ENCODE results near the gene PRDM16. TPM values are rescaled to one million over a fixed set of nuclear protein-coding genes. Genes with fewer than 3 reads are reported as not detected.
A peak's percentile ranks its signal among the peaks of the same experiment; 100 is the strongest.

PRDM16 gene
- total and polyA plus RNA-seq, 2 of the 13 experiments (the other 11 are each of a cell fraction or from before 2014, with no cell fraction given) = 0.15 to 0.81 TPM

DNA sequence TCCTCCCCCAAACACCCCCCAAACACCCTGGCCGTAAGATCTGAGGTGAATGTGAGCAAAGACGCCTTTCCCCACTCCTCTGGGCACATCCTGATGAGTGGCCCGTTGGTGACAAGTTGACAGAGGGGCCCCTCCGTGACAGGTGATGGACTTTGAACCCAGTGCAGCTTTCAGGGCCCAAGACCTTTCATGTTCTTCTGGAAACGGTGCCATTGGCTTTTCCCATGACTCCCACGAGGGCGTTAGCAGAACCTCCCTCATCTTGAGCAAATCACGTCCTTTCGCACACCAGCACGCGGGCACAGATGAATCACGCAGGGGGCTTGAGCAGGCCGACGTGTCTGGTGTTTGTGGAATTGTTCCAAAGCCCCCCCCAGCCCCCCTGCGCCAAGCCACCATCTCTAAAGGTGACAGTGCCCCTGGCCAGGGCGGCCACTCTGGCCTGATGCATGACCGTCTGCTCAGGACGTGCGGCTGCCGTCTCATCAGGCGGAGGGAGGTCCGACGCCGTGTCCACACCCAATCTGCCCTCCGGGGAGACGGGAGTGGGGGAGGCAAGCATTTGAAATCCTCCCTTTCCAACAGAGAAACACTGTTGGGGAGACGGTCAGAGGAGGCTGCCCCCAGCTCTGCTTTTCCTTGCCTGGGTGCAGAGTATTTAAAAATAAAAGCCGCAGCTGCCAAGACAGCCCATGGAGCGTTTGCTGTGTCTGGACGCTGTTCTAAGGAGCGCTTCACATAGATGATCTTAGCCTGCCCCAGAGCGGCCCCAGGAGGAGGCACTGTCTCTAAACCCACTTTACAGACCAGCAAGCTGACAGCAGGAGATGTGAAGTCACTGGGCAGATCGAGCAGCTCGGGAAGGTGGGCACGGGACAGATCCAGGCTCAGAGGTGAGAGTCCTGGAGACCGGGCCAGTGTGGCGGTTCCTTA, 287.2 kb downstream of the PRDM16 start (continued):
- TF ChIP-seq, protein P1, sequence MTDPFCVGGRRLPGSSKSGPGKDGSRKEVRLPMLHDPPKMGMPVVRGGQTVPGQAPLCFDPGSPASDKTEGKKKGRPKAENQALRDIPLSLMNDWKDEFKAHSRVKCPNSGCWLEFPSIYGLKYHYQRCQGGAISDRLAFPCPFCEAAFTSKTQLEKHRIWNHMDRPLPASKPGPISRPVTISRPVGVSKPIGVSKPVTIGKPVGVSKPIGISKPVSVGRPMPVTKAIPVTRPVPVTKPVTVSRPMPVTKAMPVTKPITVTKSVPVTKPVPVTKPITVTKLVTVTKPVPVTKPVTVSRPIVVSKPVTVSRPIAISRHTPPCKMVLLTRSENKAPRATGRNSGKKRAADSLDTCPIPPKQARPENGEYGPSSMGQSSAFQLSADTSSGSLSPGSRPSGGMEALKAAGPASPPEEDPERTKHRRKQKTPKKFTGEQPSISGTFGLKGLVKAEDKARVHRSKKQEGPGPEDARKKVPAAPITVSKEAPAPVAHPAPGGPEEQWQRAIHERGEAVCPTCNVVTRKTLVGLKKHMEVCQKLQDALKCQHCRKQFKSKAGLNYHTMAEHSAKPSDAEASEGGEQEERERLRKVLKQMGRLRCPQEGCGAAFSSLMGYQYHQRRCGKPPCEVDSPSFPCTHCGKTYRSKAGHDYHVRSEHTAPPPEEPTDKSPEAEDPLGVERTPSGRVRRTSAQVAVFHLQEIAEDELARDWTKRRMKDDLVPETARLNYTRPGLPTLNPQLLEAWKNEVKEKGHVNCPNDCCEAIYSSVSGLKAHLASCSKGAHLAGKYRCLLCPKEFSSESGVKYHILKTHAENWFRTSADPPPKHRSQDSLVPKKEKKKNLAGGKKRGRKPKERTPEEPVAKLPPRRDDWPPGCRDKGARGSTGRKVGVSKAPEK (CRISPR knock-in tag; IDR thresholded peaks at IDR 0.05; ENCODE audit: borderline replicate concordance) = no peak
- no peak for TF ChIP-seq ZNF207 (IDR thresholded peaks at IDR 0.05; ENCODE audit: borderline replicate concordance)
- no peak for TF ChIP-seq ZC3H13 (CRISPR knock-in tag; IDR thresholded peaks at IDR 0.05)
- TF ChIP-seq ZNF20 (CRISPR knock-in tag; IDR thresholded peaks at IDR 0.05) = no peak
- TF ChIP-seq KLF6 (CRISPR knock-in tag; IDR thresholded peaks at IDR 0.05) = no peak
- no peak for TF ChIP-seq ZBTB8A (CRISPR knock-in tag; IDR thresholded peaks at IDR 0.05; ENCODE audit: borderline replicate concordance, low read depth)
- no peak for TF ChIP-seq NPAS2 (CRISPR knock-in tag; IDR thresholded peaks at IDR 0.05; ENCODE audit: borderline replicate concordance)
- TF ChIP-seq LCORL (IDR thresholded peaks at IDR 0.05) = no peak
- TF ChIP-seq LCORL (CRISPR knock-in tag; IDR thresholded peaks at IDR 0.05) = peak; percentile 75
- TF ChIP-seq NR2F2 (IDR thresholded peaks at IDR 0.05; ENCODE audit: borderline replicate concordance, low read depth) = no peak
- TF ChIP-seq HOXA5 (CRISPR knock-in tag; IDR thresholded peaks at IDR 0.05) = 0 out of 2 replicates have a peak, but pooled peaks have one; percentile 27
- TF ChIP-seq, protein P2, sequence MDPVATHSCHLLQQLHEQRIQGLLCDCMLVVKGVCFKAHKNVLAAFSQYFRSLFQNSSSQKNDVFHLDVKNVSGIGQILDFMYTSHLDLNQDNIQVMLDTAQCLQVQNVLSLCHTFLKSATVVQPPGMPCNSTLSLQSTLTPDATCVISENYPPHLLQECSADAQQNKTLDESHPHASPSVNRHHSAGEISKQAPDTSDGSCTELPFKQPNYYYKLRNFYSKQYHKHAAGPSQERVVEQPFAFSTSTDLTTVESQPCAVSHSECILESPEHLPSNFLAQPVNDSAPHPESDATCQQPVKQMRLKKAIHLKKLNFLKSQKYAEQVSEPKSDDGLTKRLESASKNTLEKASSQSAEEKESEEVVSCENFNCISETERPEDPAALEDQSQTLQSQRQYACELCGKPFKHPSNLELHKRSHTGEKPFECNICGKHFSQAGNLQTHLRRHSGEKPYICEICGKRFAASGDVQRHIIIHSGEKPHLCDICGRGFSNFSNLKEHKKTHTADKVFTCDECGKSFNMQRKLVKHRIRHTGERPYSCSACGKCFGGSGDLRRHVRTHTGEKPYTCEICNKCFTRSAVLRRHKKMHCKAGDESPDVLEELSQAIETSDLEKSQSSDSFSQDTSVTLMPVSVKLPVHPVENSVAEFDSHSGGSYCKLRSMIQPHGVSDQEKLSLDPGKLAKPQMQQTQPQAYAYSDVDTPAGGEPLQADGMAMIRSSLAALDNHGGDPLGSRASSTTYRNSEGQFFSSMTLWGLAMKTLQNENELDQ (CRISPR knock-in tag; IDR thresholded peaks at IDR 0.05; ENCODE audit: borderline replicate concordance) = no peak
- TF ChIP-seq, protein P3, sequence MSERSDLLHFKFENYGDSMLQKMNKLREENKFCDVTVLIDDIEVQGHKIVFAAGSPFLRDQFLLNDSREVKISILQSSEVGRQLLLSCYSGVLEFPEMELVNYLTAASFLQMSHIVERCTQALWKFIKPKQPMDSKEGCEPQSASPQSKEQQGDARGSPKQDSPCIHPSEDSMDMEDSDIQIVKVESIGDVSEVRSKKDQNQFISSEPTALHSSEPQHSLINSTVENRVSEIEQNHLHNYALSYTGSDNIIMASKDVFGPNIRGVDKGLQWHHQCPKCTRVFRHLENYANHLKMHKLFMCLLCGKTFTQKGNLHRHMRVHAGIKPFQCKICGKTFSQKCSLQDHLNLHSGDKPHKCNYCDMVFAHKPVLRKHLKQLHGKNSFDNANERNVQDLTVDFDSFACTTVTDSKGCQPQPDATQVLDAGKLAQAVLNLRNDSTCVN (CRISPR knock-in tag; IDR thresholded peaks at IDR 0.05; ENCODE audit: borderline replicate concordance) = no peak; the same call in 1 of the 2 replicates
- peak; percentile 53; the same call in 1 of the 2 replicates for TF ChIP-seq ZSCAN25 (CRISPR knock-in tag; IDR thresholded peaks at IDR 0.05)
- 0 out of 2 replicates have a peak, but pooled peaks have one; percentile 35 for TF ChIP-seq BRD4 (CRISPR knock-in tag; IDR thresholded peaks at IDR 0.05)
- TF ChIP-seq ZNF629 (CRISPR knock-in tag; conservative IDR thresholded peaks at IDR 0.05) = peak; percentile 93
- TF ChIP-seq, protein P4, sequence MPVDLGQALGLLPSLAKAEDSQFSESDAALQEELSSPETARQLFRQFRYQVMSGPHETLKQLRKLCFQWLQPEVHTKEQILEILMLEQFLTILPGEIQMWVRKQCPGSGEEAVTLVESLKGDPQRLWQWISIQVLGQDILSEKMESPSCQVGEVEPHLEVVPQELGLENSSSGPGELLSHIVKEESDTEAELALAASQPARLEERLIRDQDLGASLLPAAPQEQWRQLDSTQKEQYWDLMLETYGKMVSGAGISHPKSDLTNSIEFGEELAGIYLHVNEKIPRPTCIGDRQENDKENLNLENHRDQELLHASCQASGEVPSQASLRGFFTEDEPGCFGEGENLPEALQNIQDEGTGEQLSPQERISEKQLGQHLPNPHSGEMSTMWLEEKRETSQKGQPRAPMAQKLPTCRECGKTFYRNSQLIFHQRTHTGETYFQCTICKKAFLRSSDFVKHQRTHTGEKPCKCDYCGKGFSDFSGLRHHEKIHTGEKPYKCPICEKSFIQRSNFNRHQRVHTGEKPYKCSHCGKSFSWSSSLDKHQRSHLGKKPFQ (CRISPR knock-in tag; IDR thresholded peaks at IDR 0.05; ENCODE audit: insufficient replicate concordance) = no peak
- no peak for TF ChIP-seq ZFP36L1 (CRISPR knock-in tag; IDR thresholded peaks at IDR 0.05)
- peak; percentile 90 for TF ChIP-seq KDM6A (CRISPR knock-in tag; IDR thresholded peaks at IDR 0.05; ENCODE audit: low read depth)
- TF ChIP-seq NR2F1 (CRISPR knock-in tag; IDR thresholded peaks at IDR 0.05) = no peak
- TF ChIP-seq ZNF678 (CRISPR knock-in tag; IDR thresholded peaks at IDR 0.05) = no peak
